ENCODE data around the gene LTBP1. TPM values are rescaled to one million over a fixed set of nuclear protein-coding genes. Genes with fewer than 3 reads are reported as not detected.

Gene LTBP1
- total and polyA plus RNA-seq, 2 experiments from 2014 or later: 15.7 to 49.8 TPM

DNA sequence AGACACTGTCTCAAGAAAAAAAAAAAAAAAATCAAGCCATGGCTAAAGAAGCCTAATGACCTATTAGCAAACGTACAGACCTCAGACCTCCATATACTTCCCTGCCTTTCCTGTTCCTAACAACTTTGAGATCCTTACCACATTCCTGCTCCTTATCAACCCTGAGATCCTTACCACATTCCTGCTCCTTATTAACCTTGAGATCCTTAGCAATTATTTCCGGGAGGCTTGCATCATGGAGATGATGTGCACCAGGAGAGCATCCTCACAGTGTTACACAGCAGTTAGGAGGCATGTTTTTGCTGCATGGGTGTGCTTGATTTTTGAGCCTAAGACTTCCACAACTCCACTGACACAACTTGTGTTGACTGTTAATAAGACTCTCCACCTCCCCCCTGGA, 475.1 kb downstream of the LTBP1 start:
- DNase-seq (ENCODE audit: low spot score) (no peak), ATAC-seq (no peak)
- H3K4me1 Mint-ChIP-seq: peaks cover 3% of the 10 kb centered on the region; the same call in 1 of the 3 replicates
- H3K36me3 ChIP-seq (ENCODE audit: insufficient read depth): no peaks in the 10 kb centered on the region
- no peaks in the 10 kb centered on the region for H3K27me3 Mint-ChIP-seq (ENCODE audit: insufficient read depth, low read depth, poor library complexity)
- H3K79me2 ChIP-seq (replicated peaks; ENCODE audit: insufficient read depth): no peaks in the 10 kb centered on the region
- H3K9me2 ChIP-seq (ENCODE audit: insufficient read depth): no peaks in the 10 kb centered on the region
- H3K4me2 ChIP-seq: no peak overlapping the region
- H3F3A ChIP-seq (replicated peaks; ENCODE audit: low read depth): no peaks in the 10 kb centered on the region
- H3K9me3 Mint-ChIP-seq: 0 out of 3 replicates have a peak, but pooled peaks cover 3% of the 10 kb centered on the region
- H3K4me1 ChIP-seq (ENCODE audit: insufficient read depth): 0 out of 2 replicates have a peak, but pooled peaks cover 4% of the 10 kb centered on the region
- no peaks in the 10 kb centered on the region for H3K36me3 Mint-ChIP-seq (ENCODE audit: low read depth)
- H4K20me1 ChIP-seq (replicated peaks; ENCODE audit: insufficient read depth): no peaks in the 10 kb centered on the region
- no peak for TF ChIP-seq EZH2 (IDR thresholded peaks at IDR 0.05; ENCODE audit: low read depth, unreplicated experiment)
- TF ChIP-seq JUNB (IDR thresholded peaks at IDR 0.05; ENCODE audit: unreplicated experiment): no peak
- TF ChIP-seq, protein P1, sequence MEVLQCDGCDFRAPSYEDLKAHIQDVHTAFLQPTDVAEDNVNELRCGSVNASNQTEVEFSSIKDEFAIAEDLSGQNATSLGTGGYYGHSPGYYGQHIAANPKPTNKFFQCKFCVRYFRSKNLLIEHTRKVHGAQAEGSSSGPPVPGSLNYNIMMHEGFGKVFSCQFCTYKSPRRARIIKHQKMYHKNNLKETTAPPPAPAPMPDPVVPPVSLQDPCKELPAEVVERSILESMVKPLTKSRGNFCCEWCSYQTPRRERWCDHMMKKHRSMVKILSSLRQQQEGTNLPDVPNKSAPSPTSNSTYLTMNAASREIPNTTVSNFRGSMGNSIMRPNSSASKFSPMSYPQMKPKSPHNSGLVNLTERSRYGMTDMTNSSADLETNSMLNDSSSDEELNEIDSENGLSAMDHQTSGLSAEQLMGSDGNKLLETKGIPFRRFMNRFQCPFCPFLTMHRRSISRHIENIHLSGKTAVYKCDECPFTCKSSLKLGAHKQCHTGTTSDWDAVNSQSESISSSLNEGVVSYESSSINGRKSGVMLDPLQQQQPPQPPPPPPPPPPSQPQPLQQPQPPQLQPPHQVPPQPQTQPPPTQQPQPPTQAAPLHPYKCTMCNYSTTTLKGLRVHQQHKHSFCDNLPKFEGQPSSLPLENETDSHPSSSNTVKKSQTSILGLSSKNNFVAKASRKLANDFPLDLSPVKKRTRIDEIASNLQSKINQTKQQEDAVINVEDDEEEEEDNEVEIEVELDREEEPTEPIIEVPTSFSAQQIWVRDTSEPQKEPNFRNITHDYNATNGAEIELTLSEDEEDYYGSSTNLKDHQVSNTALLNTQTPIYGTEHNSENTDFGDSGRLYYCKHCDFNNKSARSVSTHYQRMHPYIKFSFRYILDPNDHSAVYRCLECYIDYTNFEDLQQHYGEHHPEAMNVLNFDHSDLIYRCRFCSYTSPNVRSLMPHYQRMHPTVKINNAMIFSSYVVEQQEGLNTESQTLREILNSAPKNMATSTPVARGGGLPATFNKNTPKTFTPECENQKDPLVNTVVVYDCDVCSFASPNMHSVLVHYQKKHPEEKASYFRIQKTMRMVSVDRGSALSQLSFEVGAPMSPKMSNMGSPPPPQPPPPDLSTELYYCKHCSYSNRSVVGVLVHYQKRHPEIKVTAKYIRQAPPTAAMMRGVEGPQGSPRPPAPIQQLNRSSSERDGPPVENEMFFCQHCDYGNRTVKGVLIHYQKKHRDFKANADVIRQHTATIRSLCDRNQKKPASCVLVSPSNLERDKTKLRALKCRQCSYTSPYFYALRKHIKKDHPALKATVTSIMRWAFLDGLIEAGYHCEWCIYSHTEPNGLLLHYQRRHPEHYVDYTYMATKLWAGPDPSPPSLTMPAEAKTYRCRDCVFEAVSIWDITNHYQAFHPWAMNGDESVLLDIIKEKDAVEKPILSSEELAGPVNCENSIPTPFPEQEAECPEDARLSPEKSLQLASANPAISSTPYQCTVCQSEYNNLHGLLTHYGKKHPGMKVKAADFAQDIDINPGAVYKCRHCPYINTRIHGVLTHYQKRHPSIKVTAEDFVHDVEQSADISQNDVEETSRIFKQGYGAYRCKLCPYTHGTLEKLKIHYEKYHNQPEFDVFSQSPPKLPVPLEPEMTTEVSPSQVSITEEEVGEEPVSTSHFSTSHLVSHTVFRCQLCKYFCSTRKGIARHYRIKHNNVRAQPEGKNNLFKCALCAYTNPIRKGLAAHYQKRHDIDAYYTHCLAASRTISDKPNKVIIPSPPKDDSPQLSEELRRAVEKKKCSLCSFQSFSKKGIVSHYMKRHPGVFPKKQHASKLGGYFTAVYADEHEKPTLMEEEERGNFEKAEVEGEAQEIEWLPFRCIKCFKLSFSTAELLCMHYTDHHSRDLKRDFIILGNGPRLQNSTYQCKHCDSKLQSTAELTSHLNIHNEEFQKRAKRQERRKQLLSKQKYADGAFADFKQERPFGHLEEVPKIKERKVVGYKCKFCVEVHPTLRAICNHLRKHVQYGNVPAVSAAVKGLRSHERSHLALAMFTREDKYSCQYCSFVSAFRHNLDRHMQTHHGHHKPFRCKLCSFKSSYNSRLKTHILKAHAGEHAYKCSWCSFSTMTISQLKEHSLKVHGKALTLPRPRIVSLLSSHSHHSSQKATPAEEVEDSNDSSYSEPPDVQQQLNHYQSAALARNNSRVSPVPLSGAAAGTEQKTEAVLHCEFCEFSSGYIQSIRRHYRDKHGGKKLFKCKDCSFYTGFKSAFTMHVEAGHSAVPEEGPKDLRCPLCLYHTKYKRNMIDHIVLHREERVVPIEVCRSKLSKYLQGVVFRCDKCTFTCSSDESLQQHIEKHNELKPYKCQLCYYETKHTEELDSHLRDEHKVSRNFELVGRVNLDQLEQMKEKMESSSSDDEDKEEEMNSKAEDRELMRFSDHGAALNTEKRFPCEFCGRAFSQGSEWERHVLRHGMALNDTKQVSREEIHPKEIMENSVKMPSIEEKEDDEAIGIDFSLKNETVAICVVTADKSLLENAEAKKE (CRISPR knock-in tag; IDR thresholded peaks at IDR 0.05): no peak
- TF ChIP-seq CREB1 (CRISPR knock-in tag; IDR thresholded peaks at IDR 0.05; ENCODE audit: low read depth): no peak
- no peak for TF ChIP-seq ETS1 (IDR thresholded peaks at IDR 0.05)
- no peak for TF ChIP-seq POLR2AphosphoS5 (IDR thresholded peaks at IDR 0.05; ENCODE audit: low read depth)
- H3K27ac ChIP-seq (ENCODE audit: low read depth): no peak overlapping the region
- H3K27me3 ChIP-seq (ENCODE audit: insufficient read depth): no peaks in the 10 kb centered on the region
- H3K4me3 ChIP-seq: no peak overlapping the region
- no peak overlapping the region for H2AFZ ChIP-seq
- no peak overlapping the region for H3K4me3 Mint-ChIP-seq
- H3K27ac Mint-ChIP-seq: no peak overlapping the region; the same call in 1 of the 2 replicates

Measured in GM23338 (cell line).